Placental epithelial cell (primary cell): ENCODE results near the gene COIL. TPM values are rescaled to one million over a fixed set of nuclear protein-coding genes. Genes with fewer than 3 reads are reported as not detected.

Experiments used
- total RNA-seq: library from RNA; depleted of rRNA; stranded (reverse); fragments of >200 nt; gene quantifications from 2 replicates; pipeline ENCODE4 v1.2.3, GENCODE V29; 2012

Gene COIL, protein sequence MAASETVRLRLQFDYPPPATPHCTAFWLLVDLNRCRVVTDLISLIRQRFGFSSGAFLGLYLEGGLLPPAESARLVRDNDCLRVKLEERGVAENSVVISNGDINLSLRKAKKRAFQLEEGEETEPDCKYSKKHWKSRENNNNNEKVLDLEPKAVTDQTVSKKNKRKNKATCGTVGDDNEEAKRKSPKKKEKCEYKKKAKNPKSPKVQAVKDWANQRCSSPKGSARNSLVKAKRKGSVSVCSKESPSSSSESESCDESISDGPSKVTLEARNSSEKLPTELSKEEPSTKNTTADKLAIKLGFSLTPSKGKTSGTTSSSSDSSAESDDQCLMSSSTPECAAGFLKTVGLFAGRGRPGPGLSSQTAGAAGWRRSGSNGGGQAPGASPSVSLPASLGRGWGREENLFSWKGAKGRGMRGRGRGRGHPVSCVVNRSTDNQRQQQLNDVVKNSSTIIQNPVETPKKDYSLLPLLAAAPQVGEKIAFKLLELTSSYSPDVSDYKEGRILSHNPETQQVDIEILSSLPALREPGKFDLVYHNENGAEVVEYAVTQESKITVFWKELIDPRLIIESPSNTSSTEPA
- total RNA-seq, result 16.9 and 18.3 TPM in 2 replicates

DNA sequence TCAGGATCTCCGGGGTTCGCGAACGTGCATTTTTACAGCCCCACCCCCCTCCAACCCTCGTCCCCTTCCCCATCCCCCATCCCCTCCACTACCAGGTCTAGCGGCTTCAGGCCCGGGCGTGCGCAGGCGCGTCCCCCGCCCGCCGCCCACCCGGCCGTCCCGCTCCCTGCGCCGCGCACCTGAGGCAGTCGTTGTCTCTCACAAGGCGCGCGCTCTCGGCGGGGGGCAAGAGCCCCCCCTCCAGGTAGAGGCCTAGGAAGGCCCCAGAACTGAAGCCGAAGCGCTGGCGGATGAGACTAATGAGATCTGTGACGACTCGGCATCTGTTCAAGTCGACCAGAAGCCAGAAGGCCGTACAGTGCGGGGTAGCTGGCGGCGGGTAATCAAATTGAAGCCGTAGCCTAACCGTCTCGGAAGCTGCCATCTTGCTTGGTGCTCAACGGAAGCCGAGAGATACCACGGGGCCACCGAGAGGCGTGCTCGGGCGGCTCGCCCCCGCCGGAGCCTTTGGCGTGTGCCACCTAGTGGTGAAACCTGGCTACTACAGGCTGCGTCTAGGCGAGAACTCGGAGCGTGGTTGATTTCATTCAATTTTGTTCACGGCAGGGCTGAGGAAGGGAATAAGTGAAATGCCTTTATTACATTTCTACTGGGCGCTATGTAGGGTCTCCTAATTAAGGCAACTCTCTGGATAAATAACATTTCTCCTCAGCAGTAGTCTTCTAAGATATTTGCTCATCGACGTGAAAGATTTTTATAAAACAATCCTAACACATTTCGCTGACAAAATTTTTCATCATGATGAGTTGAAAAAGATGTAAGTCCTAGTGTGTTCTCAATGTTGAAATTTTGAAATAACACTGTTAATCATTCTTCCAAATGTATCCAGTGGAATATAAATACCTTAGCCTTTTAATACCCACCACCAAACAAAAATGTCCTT lies at the start of gene COIL:
TSS of gene COIL (minus strand) at position 455 of the 943 bp plus-strand sequence. CDS start at position 424, 31 bp downstream.

DNA sequence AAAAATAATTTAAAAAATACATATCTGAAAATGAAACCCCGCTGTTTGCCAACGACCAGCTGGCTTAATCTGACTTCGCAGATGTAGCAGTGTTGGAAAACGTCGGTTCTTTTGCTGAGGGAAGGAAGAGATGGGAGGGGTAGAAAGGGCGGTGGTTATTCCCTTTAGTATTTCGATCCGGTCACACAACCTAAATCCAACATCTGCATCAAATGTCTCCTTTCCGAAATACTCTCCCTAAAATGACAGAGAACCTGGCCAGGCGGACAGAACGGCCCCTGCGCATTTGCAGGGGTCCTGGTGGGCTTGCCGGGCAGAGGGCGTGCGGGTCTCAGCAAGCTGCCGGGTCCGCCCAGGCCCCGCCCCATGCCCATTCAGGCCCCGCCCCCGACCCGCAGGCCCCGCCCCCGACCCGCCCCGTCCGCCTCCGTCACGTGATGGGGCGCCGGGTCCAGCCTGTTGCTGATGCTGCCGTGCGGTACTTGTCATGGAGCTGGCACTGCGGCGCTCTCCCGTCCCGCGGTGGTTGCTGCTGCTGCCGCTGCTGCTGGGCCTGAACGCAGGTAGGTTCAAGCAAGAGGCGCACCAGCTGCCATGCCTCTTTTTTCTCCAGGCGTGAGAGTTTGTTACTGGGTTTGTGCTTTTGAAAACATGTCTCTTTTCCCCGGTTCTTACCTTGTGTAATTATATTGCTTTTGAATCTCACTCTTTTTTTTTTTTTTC lies 17.0 kb upstream of the COIL start, which contains the start of gene SCPEP1:
TSS of gene SCPEP1 (plus strand) at position 459 of the 723 bp plus-strand sequence. CDS start at position 488, 29 bp downstream.

DNA sequence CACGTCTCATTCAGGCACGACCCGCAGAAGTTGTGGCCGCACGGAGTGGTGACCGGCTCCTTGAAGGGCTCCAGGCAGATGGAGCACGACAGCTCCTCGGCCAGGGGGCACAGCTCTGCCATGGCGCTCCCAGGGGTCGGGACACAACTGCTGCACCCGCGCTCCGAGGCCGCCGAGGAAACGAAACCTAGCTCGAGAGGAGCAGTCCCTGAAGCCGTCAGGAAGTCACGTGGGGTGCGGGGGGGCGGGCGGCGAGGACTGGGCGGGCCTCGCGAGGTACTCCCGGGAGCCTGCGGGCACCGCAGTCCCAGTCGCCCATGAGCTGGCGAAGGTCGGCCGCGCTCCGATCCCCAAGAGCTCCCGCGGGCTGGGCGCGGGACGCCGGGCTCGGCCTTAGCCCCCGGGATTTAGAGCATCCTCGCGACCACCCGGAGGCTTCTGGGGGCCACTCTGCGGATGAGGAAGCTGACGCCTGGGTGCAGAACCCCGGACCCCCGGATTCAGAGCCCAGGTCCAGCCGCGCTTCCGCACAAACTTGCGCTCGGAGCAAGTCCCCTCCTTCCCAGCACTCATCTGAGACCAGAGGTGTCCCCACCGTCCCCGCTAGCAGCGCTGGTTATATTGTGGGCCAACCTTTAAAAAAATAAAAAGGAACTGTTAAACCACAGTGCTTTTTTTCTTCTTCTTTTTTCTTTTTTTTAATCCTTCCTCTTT lies 46.8 kb downstream of the COIL start, which contains the start of gene TRIM25:
TSS of gene TRIM25 (minus strand) at position 183 of the 714 bp plus-strand sequence. CDS start at position 122, 61 bp downstream.

Other genes starting within 250 kb of the COIL start
- 1.3 and 1.6 TPM in 2 replicates for gene C17orf67, start 127.1 kb downstream of the COIL start, total RNA-seq
- 3.9 and 6.4 TPM in 2 replicates for gene DGKE, start 126.9 kb downstream of the COIL start, total RNA-seq
- gene TRIM25, start 47.0 kb downstream of the COIL start, total RNA-seq, result 18.1 and 22.2 TPM in 2 replicates
- gene SCPEP1, start 17.1 kb upstream of the COIL start, total RNA-seq, result 6.8 and 11.0 TPM in 2 replicates
- 14.0 and 36.1 TPM in 2 replicates for gene AKAP1, start 124.2 kb upstream of the COIL start, total RNA-seq